ENCODE measurements around the gene GLP2R. TPM values are rescaled to one million over a fixed set of nuclear protein-coding genes. Genes with fewer than 3 reads are reported as not detected.

The GLP2R gene
- total and polyA plus RNA-seq, 11 donors: 0.05 to 0.91 (median 0.15) TPM; not detected in 3

DNA sequence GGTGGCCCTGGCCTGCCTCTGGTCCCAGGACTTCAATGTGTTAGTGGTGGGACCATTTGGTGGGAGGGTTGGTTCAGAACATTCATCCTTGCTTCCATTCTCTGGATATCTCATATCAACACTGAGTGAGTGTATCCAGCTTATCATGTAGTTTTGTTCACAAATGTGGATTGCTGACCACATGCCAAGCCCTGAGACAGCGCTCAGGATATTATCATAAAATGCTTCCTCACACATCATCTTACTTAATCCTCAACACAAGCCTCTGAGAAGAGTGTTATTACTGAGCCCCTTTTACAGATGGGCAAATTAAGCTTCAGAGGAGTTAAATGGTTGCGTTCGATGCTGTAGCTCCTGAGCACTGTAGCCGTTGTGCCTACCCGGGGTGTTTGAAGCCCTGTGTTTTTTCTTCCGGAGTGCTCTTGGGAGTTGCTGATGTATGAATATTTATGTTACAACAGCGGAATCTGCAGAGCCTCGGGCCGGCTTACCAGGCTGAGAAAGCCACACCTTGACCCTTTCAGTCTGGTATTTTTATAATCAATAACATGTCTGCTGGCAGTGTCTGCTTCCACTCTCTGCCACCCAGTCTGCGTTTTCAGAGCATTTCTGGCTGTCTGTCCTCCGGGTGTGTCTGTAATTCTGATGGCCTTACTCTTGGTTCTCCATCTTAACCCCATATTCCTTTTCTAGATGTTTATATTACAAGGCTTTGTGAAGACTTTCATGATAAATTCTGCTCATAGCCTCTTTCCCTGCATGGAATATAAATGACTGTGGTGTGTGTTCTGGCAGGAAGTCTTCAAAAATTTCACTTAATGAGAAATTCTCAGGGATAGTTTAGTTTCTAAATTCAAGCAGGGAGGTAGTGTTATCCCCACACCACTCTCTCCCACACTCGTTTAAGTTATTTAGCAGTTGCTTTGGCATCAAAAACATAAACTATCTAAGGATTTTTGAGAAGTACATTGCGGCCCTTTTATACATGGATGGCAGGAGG, 2.9 kb downstream of the GLP2R start:
- ATAC-seq: no peak
- H3K27ac ChIP-seq: peak overlapping the region in 1 of 12 donors; percentile 56
- DNase-seq: no peak

GRCh38 chr17:9829343-9829742, 3.6 kb downstream of the GLP2R start:
- TF ChIP-seq, protein P1, sequence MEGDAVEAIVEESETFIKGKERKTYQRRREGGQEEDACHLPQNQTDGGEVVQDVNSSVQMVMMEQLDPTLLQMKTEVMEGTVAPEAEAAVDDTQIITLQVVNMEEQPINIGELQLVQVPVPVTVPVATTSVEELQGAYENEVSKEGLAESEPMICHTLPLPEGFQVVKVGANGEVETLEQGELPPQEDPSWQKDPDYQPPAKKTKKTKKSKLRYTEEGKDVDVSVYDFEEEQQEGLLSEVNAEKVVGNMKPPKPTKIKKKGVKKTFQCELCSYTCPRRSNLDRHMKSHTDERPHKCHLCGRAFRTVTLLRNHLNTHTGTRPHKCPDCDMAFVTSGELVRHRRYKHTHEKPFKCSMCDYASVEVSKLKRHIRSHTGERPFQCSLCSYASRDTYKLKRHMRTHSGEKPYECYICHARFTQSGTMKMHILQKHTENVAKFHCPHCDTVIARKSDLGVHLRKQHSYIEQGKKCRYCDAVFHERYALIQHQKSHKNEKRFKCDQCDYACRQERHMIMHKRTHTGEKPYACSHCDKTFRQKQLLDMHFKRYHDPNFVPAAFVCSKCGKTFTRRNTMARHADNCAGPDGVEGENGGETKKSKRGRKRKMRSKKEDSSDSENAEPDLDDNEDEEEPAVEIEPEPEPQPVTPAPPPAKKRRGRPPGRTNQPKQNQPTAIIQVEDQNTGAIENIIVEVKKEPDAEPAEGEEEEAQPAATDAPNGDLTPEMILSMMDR (IDR thresholded peaks at IDR 0.05): no peak
- no peak for TF ChIP-seq POLR2A (IDR thresholded peaks at IDR 0.05)
- WGBS, 4 donors: 89 to 91% (median 90%) methylated on average over 2 of the region's 2 CpGs
- H3K4me3 ChIP-seq: no peak overlapping the region
- no peaks in the 10 kb centered on the region for H3K9me3 ChIP-seq
- intact Hi-C loops (cut with DNase I): no loop called here
- H3K27ac ChIP-seq: peak overlapping the region in 1 of 12 donors; percentile 56
- peaks cover 0 to 33% (median 0%) of the 10 kb centered on the region in 9 donors for H3K27me3 ChIP-seq
- ATAC-seq (no peak), DNase-seq (no peak)
- H3K4me1 ChIP-seq: no peaks in the 10 kb centered on the region
- no peaks in the 10 kb centered on the region for H3K36me3 ChIP-seq

More for the DNA sequence above, 2.9 kb downstream of the GLP2R start:
- H3K27me3 ChIP-seq: peaks cover 0 to 33% (median 0%) of the 10 kb centered on the region in 9 donors
- intact Hi-C loops (cut with DNase I): no loop called here
- H3K4me3 ChIP-seq: no peak overlapping the region
- TF ChIP-seq, protein P1 (IDR thresholded peaks at IDR 0.05): no peak
- no peak for TF ChIP-seq POLR2A (IDR thresholded peaks at IDR 0.05)
- no peaks in the 10 kb centered on the region for H3K36me3 ChIP-seq
- H3K9me3 ChIP-seq: no peaks in the 10 kb centered on the region
- whole genome bisulfite sequencing, 4 donors: 53 to 63% (median 62%) methylated on average over 13 of the region's 13 CpGs
- no peaks in the 10 kb centered on the region for H3K4me1 ChIP-seq

DNA sequence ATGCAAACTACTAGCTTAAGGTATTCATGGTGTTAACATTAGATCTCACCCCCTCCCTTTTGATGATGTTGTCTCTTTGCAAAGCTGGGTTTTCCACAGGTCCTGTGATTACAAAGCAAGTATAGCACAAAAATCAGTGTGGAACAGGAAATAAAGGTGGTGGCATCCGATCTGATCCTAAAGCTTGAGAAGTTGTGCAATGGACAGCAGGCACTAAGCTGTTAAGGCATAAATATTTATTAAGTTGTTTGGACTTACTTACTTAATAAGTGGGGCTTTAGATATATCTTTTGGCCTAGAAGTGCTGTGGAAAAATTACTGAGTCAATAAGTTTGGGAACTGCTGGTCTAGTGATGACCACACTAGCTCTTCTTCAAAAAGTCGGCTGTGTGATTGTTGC, 5.0 kb downstream of the GLP2R start:
- peak overlapping the region in 1 of 12 donors; percentile 13 for H3K27ac ChIP-seq
- TF ChIP-seq, protein P1 (IDR thresholded peaks at IDR 0.05): no peak
- no peak overlapping the region for H3K4me3 ChIP-seq
- intact Hi-C loops (cut with DNase I): no loop called here
- DNase-seq: no peak
- no peaks in the 10 kb centered on the region for H3K36me3 ChIP-seq
- peaks cover 0 to 20% (median 0%) of the 10 kb centered on the region in 9 donors for H3K27me3 ChIP-seq
- 75 to 95% (median 92%) methylated on average over 2 of the region's 2 CpGs for WGBS, 4 donors
- no peak for ATAC-seq
- H3K9me3 ChIP-seq: no peaks in the 10 kb centered on the region
- no peaks in the 10 kb centered on the region for H3K4me1 ChIP-seq

DNA sequence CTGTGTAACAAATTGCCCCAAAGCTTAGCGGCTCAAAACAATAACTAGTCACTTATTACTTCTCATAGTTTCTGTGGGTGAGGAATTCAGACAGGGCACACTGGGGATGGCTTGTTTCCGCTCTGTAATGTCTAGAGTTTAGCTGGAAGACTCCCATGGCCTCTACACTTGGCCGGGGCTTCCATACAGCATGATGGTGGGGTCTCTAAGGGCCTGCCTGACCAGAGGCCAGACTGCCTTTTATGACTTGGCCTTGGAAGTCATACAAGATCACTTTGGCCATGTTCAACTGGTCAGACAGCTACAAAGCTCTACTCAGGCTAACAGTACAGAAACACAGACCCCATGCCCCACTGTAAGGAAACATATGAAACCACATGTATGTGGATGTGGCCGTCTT, 8.2 kb downstream of the GLP2R start:
- Histone ChIP-seq H3K27me3 (no peaks in the 10 kb centered on the region), H3K27ac (no peak overlapping the region), H3K9me3 (no peaks in the 10 kb centered on the region), H3K36me3 (no peaks in the 10 kb centered on the region), H3K4me3 (no peak overlapping the region), H3K4me1 (peaks cover 0 to 16% (median 0%) of the 10 kb centered on the region in 12 donors)
- 79 to 92% (median 85%) methylated on average over 3 to 4 of the region's 4 CpGs for WGBS, 4 donors
- TF ChIP-seq, protein P1 (IDR thresholded peaks at IDR 0.05): no peak
- TF ChIP-seq POLR2A (IDR thresholded peaks at IDR 0.05): no peak
- DNase-seq (no peak), ATAC-seq (no peak)
- intact Hi-C loops (cut with DNase I): no loop called here

Data from heart left ventricle (tissue), 16 donors.